AG04449 (cell line): ENCODE results near the gene NCBP1.
A peak's percentile ranks its signal among the peaks of the same experiment; 100 is the strongest.
"Not testable (repeated sequence)": the region's sequence is repeated elsewhere in the genome, so short reads cannot be mapped to it uniquely, and the experiment has no call there.

Source experiments
- CTCF ChIA-PET: fragments of 350-600 bp; formaldehyde crosslinking; extraction: SDS; loops from one replicate; lab custom pipeline; 2021; ENCODE audit warnings: antibody characterized with exemption; lab: Yijun Ruan, JAX
- POLR2A ChIA-PET: fragments of 400-600, 350-600 bp; formaldehyde crosslinking; extraction: SDS; loops from one replicate; lab custom pipeline; 2020; ENCODE audit warnings: antibody characterized with exemption, inconsistent platforms; lab: Yijun Ruan, JAX
- DNase-seq: peaks from one replicate; pipeline ENCODE4 v3.0.0-alpha.2; 2010; ENCODE audit warnings: low read depth, low spot score
- H3K4me3 ChIP-seq: 2 replicates; pipeline ENCODE4 v1.5.1; 2011; ENCODE audit warnings: low read depth, mild to moderate bottlenecking, control low read depth, low read length
- CTCF ChIP-seq: IDR thresholded peaks from one replicate; pipeline ENCODE4 v1.5.1; 2011; ENCODE audit warnings: mild to moderate bottlenecking, moderate library complexity, low read length, control low read depth, inconsistent platforms; ENCODE audit not compliant: insufficient read depth; ENCODE audit errors: missing control alignments

Gene NCBP1

GRCh38 chr9:97695390-97695789, 61.8 kb downstream of the NCBP1 start:
- no peak for DNase-seq
- no peak for TF ChIP-seq CTCF
- H3K4me3 ChIP-seq, result peak overlapping the region; percentile 75; the same call in 1 of the 2 replicates
- CTCF ChIA-PET, result interaction anchor here (0.6 to 4.8 kb wide), 4 partner anchors 115 to 227 kb away, joined by 3 to 30 read pairs (median 10); partner anchors contain the start of gene TRMO
- POLR2A ChIA-PET, result no interaction called here

GRCh38 chr9:97695995-97696802, 62.6 kb downstream of the NCBP1 start:
- CTCF ChIA-PET, result interaction anchor here (0.6 to 4.8 kb wide), 8 partner anchors 10 to 228 kb away, joined by 3 to 30 read pairs (median 4); partner anchors contain the start of gene TRMO

GRCh38 chr9:97696803-97697601, 63.4 kb downstream of the NCBP1 start, which contains the start of gene XPA:
TSS of gene XPA (minus strand) at chr9:97697340. CDS start at chr9:97697292, 48 bp downstream.
- peak; percentile 36 for DNase-seq
- POLR2A ChIA-PET, result interaction anchor here (0.9 to 1.4 kb wide), 2 partner anchors 23 to 225 kb away, joined by 4 read pairs; partner anchors contain the start of gene TRMO
- CTCF ChIA-PET, result interaction anchor here (0.8 to 4.8 kb wide), 8 partner anchors 11 to 227 kb away, joined by 3 to 30 read pairs (median 4); partner anchors contain the start of gene TRMO
- peak within 1 kb of the TSS; percentile 75 for H3K4me3 ChIP-seq
- no peak for TF ChIP-seq CTCF

More at GRCh38 chr9:97695995-97696802, 62.6 kb downstream of the NCBP1 start:
- POLR2A ChIA-PET, result no interaction called here
- H3K4me3 ChIP-seq, result peak overlapping the region; percentile 75
- DNase-seq, result no peak
- TF ChIP-seq CTCF, result no peak

GRCh38 chr9:97697837-97698236, 64.2 kb downstream of the NCBP1 start:
- ChIA-PET POLR2A (interaction anchor here (1.4 kb wide), 1 partner anchor 225 kb away, joined by 4 read pairs; the partner anchor contains the start of gene TRMO), CTCF (interaction anchor here (1.2 to 4.8 kb wide), 4 partner anchors 14 to 226 kb away, joined by 3 to 30 read pairs (median 13); partner anchors contain the start of gene TRMO)
- no peak overlapping the region for H3K4me3 ChIP-seq
- DNase-seq, result no peak
- no peak for TF ChIP-seq CTCF

- DNase-seq, result no peak
- POLR2A ChIA-PET, result no interaction called here
- H3K4me3 ChIP-seq, result no peak overlapping the region
- no peak for TF ChIP-seq CTCF
- CTCF ChIA-PET, result interaction anchor here (2.9 to 4.8 kb wide), 3 partner anchors 202 to 225 kb away, joined by 8 to 30 read pairs (median 18); partner anchors contain the start of gene TRMO
Observed at GRCh38 chr9:97698865-97699264, 65.2 kb downstream of the NCBP1 start.

GRCh38 chr9:97699281-97699680, 65.7 kb downstream of the NCBP1 start:
- DNase-seq, POLR2A ChIA-PET, H3K4me3 ChIP-seq: not testable (repeated sequence)
- CTCF ChIA-PET, result interaction anchor here (3.9 to 4.8 kb wide), 2 partner anchors 202 to 223 kb away, joined by 18 to 30 read pairs; partner anchors contain the start of gene TRMO

GRCh38 chr9:97699824-97700223, 66.2 kb downstream of the NCBP1 start:
- CTCF ChIA-PET, result interaction anchor here (1.1 to 4.8 kb wide), 2 partner anchors 201 to 292 kb away, joined by 3 to 30 read pairs; no protein-coding TSS in a partner anchor
- DNase-seq, POLR2A ChIA-PET, H3K4me3 ChIP-seq: not testable (repeated sequence)
